Left ventricle myocardium inferior (tissue), 1 donor: ENCODE results near the gene TMOD4. TPM values are rescaled to one million over a fixed set of nuclear protein-coding genes. Genes with fewer than 3 reads are reported as not detected.

Source experiments
- DNase-seq: peaks from one replicate; pipeline ENCODE4 v3.0.0-alpha.2; 2020
- H3K27ac ChIP-seq: fragments of 200-600 bp; replicated peaks from 2 replicates; pipeline ENCODE4 v1.8.0; 2021
- H3K27me3 ChIP-seq: fragments of 200-600 bp; 2 replicates; pipeline ENCODE4 v1.8.0; 2021; ENCODE audit warnings: low read depth
- H3K36me3 ChIP-seq: fragments of 200-600 bp; 2 replicates; pipeline ENCODE4 v1.8.0; 2021
- H3K4me1 ChIP-seq: fragments of 200-600 bp; 2 replicates; pipeline ENCODE4 v1.8.0; 2021
- H3K4me3 ChIP-seq: fragments of 200-600 bp; 2 replicates; pipeline ENCODE4 v1.8.0; 2021; ENCODE audit warnings: mild to moderate bottlenecking, moderate library complexity
- H3K9me3 ChIP-seq: fragments of 200-600 bp; replicated peaks from 2 replicates; pipeline ENCODE4 v1.8.0; 2021
- intact Hi-C: fragments of 100-400 bp; cut with micrococcal nuclease; formaldehyde crosslinking; loops from one replicate; pipeline ENCODE4 v1.11.0; 2022
- total RNA-seq: library from RNA; stranded (reverse); fragmentation: NEBNext Ultra II Directional; extraction: Animal tissue kit (Norgen Biotek cat#: 25700); gene quantifications from one replicate; pipeline ENCODE4 v1.2.1, GENCODE V29; 2021
- TF ChIP-seq, protein P1 (sequence below): fragments of 200-600 bp; IDR thresholded peaks from 2 replicates; pipeline ENCODE4 v1.8.0; 2021; ENCODE audit warnings: antibody characterized with exemption, mild to moderate bottlenecking, borderline replicate concordance
- donor health status: DM: no; HTN: yes; CAD: no; lungs with severe emphysema.

The TMOD4 gene
- total RNA-seq, 1 donor from 2014 or later: not detected

DNA sequence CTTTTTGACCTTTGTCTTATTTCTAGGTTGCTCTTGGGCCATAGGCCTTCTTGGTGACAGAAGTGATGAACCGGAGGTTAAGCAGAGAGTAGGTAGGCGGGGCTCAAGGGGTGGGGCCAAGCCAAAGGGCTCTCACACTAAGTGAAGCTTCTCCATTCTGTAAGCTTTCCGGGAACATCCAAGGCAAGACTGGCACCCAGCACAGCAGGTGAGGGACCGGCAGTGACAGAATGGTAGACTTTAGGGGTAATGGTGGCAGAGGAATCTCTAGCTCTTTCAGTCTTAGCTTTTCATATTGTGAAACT, 19.3 kb downstream of the TMOD4 start, which contains the start of gene TNFAIP8L2:
TSS of gene TNFAIP8L2 (plus strand) at position 135 of the 305 bp plus-strand sequence. CDS start 2,049 bp downstream, outside the sequence.
- H3K36me3 ChIP-seq: peaks cover 40% of the 10 kb centered on the region
- H3K27me3 ChIP-seq: no peaks in the 10 kb centered on the region
- peak within 1 kb of the TSS; percentile 55 for H3K27ac ChIP-seq
- TF ChIP-seq, protein P1, sequence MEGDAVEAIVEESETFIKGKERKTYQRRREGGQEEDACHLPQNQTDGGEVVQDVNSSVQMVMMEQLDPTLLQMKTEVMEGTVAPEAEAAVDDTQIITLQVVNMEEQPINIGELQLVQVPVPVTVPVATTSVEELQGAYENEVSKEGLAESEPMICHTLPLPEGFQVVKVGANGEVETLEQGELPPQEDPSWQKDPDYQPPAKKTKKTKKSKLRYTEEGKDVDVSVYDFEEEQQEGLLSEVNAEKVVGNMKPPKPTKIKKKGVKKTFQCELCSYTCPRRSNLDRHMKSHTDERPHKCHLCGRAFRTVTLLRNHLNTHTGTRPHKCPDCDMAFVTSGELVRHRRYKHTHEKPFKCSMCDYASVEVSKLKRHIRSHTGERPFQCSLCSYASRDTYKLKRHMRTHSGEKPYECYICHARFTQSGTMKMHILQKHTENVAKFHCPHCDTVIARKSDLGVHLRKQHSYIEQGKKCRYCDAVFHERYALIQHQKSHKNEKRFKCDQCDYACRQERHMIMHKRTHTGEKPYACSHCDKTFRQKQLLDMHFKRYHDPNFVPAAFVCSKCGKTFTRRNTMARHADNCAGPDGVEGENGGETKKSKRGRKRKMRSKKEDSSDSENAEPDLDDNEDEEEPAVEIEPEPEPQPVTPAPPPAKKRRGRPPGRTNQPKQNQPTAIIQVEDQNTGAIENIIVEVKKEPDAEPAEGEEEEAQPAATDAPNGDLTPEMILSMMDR: no peak
- H3K9me3 ChIP-seq: no peaks in the 10 kb centered on the region
- peak within 1 kb of the TSS; percentile 43 for H3K4me3 ChIP-seq
- peaks cover 15% of the 10 kb centered on the region for H3K4me1 ChIP-seq
- intact Hi-C loops: loop anchor here (5.0 kb wide), 1 partner anchor 59 kb away; no protein-coding TSS in a partner anchor
- peak; percentile 58 for DNase-seq

DNA sequence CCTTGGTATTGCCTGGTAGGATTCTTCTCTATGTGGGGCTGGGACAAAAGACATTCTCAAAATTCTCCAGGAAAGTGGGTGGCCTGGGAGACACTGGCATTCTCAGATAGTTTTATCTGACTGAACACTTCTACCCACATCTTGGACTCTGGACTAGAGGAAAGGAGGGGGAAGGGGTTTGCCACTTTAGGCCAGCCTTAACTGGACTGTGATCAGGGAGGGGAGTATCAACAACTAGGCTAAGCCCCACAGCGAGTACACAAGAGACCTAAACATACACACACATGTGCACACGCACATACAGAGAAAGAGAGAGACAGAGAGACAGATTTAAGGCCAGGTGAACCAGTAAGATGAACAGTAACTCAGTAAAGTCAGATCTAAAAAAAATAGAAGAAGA, 28.1 kb downstream of the TMOD4 start:
- peaks cover 49% of the 10 kb centered on the region for H3K4me1 ChIP-seq
- DNase-seq: no peak
- no peaks in the 10 kb centered on the region for H3K9me3 ChIP-seq
- intact Hi-C loops: no loop called here
- no peaks in the 10 kb centered on the region for H3K27me3 ChIP-seq
- H3K4me3 ChIP-seq: peak overlapping the region; percentile 90
- H3K27ac ChIP-seq: peak overlapping the region; percentile 92
- no peaks in the 10 kb centered on the region for H3K36me3 ChIP-seq
- TF ChIP-seq, protein P1: no peak

DNA sequence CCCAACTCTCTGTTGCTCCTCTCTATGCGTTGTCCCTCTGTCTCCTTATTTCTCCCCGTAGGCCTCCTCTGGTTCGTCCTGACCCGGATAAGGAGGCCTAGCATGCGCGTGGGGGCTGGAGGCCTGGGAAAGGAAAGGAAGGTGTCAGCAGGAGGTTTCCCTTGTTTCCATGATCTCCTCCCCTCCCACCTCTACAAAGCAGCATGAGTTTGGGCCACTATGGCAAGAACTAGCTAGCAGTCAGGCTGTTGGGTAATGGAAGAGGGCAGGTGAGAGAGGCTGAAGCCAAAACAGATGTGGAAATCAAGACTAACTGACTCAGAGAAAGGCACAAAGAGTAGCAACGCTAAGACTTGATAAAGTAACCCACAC, 28.7 kb downstream of the TMOD4 start:
- peaks cover 55% of the 10 kb centered on the region for H3K4me1 ChIP-seq

DNA sequence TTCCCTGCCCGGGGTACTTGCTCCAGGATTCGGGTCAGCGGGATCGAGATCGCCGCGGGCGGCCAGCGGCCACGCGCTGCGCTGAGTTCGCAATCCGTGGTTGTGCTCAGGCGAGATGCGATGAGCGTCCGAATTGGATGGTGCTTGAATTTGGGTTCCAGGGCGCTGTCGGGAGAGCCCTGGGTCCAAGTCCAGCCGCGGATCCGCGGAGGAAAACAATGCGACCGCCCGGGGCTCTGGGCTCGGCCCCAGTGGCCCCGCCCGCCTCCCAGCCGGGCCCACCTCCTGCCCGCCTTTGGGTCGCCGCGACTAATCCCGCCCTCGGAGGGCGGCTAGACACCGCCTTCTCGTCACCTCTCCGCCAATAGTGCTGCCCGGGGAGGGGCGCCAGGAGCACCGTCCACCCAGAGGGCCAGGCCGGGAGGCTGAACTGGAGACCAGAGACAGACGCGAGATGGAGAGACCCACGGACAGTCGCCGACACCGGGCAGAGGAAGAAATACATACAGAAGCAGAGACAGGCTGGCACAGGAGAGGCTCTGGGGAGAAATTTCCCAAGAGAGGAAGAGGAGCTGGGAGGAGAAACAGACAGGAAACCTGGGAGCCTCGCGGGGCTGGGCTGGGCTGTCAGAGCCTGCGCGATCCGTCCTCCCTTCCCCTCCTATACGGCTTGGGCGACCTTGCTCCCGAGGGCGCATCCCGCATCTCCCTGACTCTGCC, 29.2 kb downstream of the TMOD4 start, which contains the start of gene SEMA6C:
TSS of gene SEMA6C (minus strand) at position 220 of the 720 bp plus-strand sequence. CDS start 4,010 bp downstream, outside the sequence.
- H3K27ac ChIP-seq: peak within 1 kb of the TSS; percentile 92
- no peaks in the 10 kb centered on the region for H3K9me3 ChIP-seq
- H3K4me1 ChIP-seq: peaks cover 60% of the 10 kb centered on the region
- intact Hi-C loops: no loop called here
- TF ChIP-seq, protein P1: no peak
- H3K36me3 ChIP-seq: no peaks in the 10 kb centered on the region
- no peaks in the 10 kb centered on the region for H3K27me3 ChIP-seq
- H3K4me3 ChIP-seq: peak within 1 kb of the TSS; percentile 90
- DNase-seq: peak; percentile 96

More for the DNA sequence above, 28.7 kb downstream of the TMOD4 start:
- Histone ChIP-seq H3K27ac (peak overlapping the region; percentile 92), H3K9me3 (no peaks in the 10 kb centered on the region), H3K27me3 (no peaks in the 10 kb centered on the region), H3K36me3 (no peaks in the 10 kb centered on the region), H3K4me3 (peak overlapping the region; percentile 90)
- no peak for DNase-seq
- TF ChIP-seq, protein P1: no peak
- intact Hi-C loops: no loop called here

DNA sequence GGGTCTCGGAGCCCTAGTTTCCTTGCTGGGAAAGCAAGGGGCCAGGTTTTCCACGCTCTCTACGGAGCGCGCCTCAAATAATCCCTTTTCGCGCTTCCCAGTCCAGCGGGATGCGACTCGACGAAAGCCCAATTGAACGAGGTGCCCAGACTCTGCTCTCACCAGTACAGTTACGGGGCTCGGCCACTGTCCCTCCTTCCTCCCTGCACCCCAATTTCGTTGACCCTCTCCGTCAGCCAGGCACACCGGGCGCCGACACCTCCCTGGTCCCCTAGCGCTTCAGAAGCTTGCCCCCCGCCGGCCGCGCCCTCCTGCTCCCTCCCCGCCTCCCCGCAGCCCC, 29.7 kb downstream of the TMOD4 start:
- H3K36me3 ChIP-seq: no peaks in the 10 kb centered on the region
- TF ChIP-seq, protein P1: no peak
- H3K27me3 ChIP-seq: no peaks in the 10 kb centered on the region
- H3K4me1 ChIP-seq: peaks cover 64% of the 10 kb centered on the region
- H3K9me3 ChIP-seq: no peaks in the 10 kb centered on the region
- H3K4me3 ChIP-seq: peak overlapping the region; percentile 90
- intact Hi-C loops: no loop called here
- DNase-seq: no peak
- peak overlapping the region; percentile 92 for H3K27ac ChIP-seq
